DOHH2 (cell line): ENCODE measurements around the gene VTN.

Source experiments
- EZH2phosphoT487 ChIP-seq: fragments of 200-600 bp; sonication (generic); IDR thresholded peaks from 2 replicates; pipeline ENCODE4 v1.6.1; 2017; ENCODE audit warnings: borderline replicate concordance, mild to moderate bottlenecking, antibody characterized with exemption, low read length, moderate library complexity, mixed read lengths
- TF ChIP-seq, protein P1 (sequence below): fragments of 200-600 bp; sonication (generic); IDR thresholded peaks from one replicate; pipeline ENCODE4 v1.5.1; 2014; ENCODE audit warnings: antibody characterized with exemption, mild to moderate bottlenecking, low read depth, low read length; ENCODE audit not compliant: poor library complexity, severe bottlenecking

DNA sequence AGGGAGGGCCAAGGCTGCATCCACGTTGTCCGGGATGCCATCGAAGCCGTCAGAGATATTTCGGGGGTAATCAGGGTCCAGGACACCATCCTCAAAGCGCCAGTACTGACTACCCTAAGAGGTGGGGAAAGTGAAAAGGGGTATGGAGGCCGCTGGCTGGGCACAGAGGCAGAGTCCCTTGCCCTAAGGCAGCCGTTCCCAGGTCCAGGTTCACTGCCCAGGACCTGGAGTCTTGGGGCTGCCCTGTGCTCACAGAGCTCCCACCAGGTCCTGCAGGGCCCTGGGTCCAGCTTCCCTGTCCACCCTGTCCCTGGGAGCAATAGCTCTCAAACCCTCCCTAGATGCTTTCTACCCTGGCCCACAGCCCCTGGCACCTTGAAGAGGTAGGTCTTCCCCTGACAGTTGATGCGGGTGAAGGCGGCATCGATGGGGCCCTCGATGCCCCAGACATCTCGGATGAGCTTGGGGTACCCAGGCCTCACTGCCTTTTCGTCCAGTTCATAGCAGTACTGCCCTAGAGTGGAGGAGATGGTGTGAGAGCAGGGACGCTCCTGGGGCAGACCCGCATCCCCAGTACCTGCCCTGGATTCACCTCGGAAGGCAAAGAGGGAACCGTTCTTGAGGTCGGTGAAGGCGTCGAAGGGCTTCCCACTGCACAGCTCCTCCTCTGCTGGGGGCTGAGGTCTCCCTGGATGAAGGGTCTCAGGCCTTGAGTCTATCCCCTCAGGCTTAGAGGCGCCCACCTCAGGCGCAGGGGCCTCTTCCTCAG, 1.0 kb downstream of the VTN start:
- TF ChIP-seq EZH2phosphoT487, result no peak
- TF ChIP-seq, protein P1, sequence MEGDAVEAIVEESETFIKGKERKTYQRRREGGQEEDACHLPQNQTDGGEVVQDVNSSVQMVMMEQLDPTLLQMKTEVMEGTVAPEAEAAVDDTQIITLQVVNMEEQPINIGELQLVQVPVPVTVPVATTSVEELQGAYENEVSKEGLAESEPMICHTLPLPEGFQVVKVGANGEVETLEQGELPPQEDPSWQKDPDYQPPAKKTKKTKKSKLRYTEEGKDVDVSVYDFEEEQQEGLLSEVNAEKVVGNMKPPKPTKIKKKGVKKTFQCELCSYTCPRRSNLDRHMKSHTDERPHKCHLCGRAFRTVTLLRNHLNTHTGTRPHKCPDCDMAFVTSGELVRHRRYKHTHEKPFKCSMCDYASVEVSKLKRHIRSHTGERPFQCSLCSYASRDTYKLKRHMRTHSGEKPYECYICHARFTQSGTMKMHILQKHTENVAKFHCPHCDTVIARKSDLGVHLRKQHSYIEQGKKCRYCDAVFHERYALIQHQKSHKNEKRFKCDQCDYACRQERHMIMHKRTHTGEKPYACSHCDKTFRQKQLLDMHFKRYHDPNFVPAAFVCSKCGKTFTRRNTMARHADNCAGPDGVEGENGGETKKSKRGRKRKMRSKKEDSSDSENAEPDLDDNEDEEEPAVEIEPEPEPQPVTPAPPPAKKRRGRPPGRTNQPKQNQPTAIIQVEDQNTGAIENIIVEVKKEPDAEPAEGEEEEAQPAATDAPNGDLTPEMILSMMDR, result no peak
